NCI-H526 treated with DMSO at 0.1 percent for 48 hours (cell line): ENCODE results near the gene LAMB1.
"Not testable (repeated sequence)": the region's sequence is repeated elsewhere in the genome, so short reads cannot be mapped to it uniquely, and the experiment has no call there.

Experiments
- DNase-seq: peaks from one replicate; lab custom pipeline; 2025; lab: John Stamatoyannopoulos, UW

Gene LAMB1

DNA sequence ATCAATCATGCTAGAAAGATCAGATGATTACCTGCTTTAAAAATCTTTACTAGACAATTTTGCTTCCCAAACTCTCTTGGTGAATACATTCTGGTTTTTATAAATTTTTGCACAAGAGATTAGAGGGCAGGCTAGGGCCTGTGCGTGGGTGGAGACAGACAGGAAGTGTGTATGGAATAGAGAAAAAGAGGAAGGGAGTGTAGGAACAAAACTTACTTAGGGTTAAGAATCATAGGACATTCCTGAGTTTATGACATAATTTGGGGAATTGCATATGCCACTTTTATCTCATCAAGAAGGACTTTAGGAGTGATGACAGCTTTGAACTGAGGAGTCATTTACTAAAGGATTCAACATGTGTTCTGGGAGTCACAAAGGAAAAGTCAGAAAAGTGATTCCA lies 31.3 kb downstream of the LAMB1 start:
- no peak for DNase-seq

DNA sequence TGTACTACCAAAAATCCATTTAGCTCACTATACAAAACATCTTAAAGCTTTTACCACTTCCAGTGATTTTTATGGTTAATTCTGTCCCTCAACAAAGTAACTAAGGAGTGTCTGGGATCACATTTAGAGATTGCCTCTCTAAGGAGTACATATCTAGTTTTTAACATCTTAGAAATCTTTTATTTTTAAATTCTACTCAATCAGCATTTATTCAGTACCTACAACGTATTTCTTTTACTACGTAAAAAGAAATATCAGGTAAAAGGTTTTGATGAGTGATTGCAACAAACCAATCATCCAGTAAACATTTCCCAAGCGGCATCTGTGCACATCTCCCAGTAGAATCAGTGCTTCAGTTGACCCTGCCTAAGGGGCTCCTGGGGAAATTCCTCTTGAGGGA lies 31.9 kb downstream of the LAMB1 start:
- DNase-seq = no peak

DNA sequence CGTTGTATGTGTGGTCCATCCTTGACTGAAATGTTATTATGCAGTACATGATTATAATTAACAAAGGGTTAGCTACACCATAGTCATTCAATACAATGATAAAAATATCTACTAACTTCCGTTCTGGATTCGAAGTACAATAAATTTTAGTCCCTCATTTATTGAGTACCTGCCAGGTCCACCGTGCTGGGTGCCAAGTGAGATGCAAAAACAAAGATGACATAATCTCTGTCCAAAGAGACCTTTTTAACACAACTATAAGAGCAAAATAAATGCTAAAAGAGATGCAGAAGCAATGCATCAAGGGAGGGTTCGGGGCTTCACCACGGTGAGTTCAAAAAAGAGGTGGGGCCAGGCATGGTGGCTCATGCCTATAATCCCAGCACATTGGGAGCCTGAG lies 33.1 kb downstream of the LAMB1 start:
- no peak for DNase-seq

DNA sequence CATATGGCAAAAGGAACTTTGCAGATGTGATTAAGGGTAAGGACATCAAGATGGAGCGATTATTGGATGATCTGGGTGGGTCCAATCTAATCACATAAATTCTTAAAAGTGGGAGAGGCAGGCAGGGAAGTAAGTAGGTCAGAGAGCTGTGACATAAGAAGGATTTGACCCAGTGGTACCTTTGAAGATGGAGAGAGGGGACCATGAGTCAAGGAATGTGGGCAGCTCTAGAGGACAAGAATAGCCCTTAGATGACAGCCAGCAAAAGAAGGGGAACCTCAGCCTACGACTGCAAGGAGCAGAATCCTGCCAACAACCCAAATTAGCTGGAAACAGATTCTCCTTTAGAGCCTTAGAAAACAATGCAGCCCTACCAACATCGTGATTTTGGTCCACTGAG lies 34.5 kb downstream of the LAMB1 start:
- no peak for DNase-seq

DNA sequence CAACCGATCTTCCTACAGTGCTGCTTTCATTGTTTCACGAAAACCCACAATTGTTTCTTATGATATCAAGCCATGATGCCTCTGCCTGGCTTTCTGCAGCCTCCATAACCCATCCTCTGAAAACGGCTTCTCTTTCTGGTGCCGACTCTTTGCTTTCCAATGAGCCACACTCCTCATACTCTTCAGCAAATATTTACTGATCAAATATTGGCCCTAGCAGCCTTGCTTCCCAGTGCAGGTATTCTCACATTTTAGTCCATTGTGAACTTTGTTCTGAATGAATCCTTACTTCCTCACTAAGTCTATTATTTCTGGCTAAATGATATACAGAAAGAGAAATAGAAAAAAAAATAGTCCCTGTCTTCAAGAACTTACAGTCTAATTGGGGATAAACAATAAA lies 35.5 kb downstream of the LAMB1 start:
- no peak for DNase-seq

DNA sequence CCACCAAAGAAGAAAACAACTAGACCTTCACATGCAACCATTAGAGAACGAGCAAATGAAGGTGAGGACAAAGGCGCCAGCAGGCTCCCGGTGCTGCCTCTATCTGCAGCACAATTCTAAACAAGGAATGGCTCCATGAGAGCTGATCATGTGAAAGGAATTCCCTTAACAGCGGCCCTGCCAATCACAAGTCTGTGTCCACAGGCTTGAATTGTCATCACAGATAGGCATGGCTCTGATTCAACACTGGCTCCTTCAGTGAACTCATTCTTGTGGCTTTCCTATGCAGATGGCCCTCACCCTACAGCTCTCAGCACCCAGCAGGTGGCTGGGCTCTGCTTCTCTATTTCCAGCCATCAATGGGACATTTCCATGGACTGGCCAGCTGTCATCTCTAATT lies 36.2 kb downstream of the LAMB1 start:
- no peak for DNase-seq

DNA sequence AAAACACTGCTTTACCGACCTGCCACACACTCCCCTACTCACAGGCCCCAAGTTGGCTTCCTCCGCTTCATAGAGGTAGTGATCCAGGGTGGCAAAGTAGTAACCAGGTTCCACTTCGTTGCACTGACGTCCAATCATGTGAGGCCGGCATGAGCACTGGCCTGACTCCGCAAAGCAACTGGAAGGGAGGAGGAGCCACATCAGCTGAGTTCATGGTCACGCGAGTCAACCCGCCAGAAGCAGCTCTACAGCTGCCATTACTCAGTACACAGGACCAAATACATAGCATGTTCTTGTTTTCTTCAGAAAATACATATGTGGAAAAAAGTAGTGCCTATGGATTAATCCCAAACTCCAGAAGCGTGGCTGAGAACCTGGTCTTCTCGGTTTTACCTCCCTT lies 38.5 kb downstream of the LAMB1 start:
- DNase-seq = no peak

DNA sequence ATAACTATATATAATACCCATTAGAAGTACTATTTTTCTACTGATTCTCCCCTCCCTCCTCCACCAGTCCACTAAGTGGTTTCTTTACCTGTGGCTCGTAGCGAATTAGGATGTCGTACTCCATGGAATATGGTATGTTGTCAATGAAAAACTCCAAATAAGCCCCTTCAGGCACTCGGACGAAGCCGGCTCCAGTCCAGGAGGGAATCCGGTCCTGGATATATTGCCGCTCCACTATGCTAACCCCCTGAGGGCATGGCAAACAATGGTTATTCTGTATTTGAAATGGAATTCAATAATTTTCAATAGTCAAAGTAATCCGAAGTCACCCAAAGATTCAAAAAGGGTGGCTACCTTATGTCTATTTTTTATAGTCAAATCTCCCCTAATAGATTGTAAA lies 40.1 kb downstream of the LAMB1 start:
- DNase-seq = no peak

DNA sequence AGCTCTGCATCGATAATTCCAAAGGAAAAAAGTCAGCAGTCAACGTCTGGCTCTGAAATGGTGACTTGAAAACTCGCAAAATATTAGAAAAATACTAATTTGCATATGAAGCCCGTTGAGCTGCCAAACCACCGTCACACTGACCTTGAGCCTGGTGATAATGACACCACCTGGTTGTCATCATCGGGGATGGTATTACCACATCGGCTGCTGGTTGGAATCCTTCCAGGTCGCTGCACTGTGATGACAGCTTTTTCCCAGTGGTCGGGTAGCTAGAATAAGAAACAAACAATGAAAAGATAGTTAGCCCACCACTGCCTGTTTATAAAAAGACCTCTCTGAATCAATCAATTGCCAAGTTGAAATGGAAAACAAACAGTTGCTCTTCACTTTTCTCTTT lies 41.6 kb downstream of the LAMB1 start:
- DNase-seq = no peak

DNA sequence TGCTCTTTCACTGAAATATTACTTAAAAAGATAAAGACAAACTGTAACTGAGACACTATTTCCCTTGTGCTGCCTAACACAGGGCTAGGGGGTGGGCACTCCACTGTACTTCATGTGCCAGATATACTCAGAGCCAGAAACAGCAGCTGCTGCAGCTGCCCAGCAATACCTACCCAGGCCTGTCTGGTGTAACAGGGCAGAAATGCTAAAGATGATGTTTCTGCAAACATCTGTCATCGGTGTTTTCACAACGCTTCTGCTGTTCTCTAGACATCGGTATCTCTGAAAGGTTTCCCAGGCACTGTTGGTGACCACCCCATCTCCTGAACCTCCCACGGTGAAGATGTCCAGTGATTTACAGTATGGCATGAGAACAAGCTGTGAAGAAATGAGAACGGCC lies 42.7 kb downstream of the LAMB1 start:
- no peak for DNase-seq

DNA sequence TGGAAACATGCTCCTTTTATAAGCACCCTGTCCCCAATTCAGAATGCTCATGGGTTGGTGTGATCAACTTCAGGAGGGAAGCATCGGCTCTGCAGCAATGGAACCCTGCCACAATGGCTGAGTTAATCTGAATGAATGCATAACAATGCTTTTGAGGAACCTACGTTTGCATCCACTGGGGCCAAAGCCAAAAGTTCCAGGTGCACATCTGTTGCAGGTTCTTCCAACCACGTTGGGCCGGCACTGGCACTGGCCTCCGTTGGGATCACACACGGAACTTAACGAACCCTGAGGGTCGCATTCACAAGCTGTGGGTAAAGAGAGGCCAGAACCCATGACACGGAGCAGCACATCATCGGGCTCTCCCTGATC lies 43.4 kb downstream of the LAMB1 start:
- DNase-seq = no peak

DNA sequence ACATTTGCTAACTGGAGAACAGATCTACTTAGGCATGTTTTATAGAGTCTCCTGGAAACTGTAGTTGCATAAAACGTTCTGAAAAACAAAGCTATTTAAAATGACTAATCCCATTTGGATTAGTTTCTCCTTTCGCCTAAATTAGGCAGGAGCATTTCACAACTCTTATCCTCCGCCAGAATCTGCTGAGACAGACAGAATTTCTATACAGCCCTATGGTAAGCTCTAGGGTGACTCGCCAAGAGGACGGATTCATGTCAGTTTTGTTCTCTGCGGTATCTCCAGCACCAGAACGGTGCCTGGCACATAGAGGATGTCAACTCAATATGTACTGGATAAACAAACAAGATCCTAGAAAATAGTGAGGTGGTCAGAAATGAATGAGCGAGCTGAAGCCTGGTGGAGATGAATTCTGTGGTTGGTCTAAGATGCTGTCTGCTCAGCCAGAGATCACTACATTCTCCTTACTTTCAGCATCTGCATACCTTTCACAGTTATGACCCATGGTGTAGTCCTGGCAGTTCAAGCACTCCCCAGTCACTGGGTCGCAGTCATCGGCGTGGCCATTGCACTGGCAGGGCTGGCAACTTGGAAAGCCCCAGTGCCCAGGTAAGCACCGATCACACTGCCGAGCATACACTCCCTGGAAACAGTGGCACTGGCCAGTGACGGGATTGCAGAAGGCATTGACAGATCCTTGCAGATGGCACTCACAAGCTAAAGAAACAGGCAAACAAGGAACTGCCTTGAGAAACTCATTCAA lies 44.0 kb downstream of the LAMB1 start:
- no peak for DNase-seq

DNA sequence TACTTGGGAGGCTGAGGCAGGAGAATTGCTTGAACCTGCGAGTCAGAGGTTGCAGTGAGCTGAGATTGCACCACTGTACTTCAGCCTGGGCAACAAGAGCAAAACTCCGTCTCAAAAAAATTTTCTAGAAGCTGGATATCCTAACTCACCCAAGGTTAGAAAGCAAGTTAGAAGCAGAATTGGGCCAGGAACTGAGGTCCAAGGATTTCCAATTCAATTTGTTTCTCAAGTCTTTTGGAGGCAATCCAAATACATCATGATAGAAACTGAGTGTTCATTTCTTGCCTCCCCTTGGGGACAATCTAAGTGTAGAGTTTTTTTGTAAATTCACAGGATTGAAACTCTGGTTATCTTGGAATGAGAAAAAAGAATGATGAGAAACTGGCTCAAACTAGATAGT lies 45.5 kb downstream of the LAMB1 start:
- no peak for DNase-seq

DNA sequence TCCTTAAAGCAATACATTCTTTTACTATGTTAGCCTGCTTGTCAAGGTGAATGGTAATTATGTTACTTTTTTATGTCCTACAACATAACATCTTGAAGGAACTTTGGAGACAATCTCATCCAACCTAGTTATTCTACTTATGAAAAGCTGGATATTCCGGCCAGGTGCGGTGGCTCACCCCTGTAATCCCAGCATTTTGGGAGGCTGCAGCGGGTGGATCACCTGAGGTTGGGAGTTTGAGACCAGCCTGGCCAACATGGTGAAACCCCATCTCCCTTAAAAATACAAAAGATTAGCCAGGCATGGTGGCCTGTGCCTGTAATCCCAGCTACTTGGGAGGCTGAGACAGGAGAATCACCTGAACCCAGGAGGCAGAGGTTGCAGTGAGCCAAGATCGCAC lies 46.0 kb downstream of the LAMB1 start:
- DNase-seq = not testable (repeated sequence)

DNA sequence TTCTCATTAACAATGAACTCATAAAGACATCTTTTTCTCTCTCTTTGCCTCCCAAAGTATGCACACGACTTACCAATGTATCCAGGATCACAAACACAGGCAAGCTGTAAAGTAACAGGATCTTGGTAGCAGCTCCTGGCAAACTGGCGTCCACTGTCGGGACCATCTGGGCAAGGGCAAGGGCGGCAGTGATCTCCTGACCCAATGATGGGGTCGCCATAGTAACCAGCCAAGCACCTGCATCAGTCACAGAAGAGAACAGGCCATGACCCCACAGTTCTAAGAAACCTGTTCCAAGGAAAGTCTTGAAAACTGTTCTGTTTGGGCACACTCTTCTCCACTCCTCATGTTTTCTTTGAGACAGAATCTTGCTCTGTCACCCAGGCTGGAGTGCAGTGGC lies 47.6 kb downstream of the LAMB1 start:
- DNase-seq = no peak

DNA sequence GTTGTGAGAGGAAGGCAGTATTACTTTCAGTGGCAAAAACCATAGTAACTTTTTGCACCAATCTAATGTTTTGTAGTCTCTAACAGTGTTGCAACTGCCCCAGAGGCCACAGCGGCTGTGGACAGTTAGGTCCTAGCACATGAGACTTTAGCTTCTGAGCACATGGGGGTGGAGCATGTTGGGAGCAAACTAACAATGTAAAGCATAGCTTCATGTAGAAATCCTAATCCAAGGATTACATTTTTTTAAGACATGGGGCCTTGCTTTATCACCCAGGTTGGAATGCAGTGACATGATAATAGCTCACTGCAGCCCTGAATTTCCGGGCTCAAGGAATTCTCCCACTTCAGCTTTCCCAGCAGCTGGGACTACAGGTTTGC lies 49.0 kb downstream of the LAMB1 start:
- DNase-seq = no peak

DNA sequence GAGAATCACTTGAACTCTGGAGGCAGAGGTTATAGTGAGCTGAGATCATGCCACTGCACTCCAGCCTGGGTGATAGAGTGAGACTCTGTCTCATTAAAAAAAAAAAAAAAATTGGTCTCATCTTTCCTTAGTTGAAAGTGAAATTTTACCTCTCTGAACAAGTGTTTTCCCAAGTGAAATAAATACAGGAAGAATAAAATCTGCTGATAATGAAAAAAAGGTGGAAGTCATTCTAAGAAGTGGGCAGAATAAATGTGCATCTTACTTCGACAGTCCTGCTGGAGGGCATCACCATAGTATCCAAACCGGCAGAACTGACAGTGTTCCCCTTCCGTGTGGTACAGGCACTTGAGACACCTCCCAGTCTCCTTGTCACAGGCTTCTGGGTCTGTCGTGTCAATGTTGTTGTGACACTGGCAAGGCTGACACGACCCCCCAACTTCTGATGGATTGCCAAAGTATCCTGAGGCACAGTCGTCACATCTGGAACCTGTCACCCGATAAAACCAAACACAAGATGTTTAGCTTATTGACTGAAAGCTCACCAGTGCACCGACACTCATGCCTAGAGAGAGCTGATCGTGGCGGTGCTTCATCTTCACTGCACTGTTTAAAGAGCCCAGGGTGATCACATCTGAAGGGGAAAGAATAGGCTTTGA lies 49.6 kb downstream of the LAMB1 start:
- no peak for DNase-seq

DNA sequence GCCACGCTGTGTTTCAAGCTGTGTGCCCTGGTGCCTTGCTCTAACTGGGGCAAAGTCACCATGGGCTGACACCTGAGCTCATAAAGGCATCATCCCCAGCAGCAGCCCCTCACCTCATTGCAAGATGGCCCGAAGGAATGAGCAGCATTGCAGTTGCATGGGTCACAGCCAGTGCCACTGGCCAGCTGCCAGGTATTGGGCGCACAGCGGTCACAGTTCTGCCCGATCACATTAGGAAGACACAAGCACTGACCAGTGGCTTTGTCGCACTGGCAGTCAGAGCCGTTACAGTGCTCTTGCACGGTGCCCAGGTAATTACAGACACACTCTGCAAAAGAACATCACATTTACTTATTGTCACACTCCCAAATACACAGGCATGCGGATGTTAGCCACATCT lies 51.1 kb downstream of the LAMB1 start:
- DNase-seq = no peak

DNA sequence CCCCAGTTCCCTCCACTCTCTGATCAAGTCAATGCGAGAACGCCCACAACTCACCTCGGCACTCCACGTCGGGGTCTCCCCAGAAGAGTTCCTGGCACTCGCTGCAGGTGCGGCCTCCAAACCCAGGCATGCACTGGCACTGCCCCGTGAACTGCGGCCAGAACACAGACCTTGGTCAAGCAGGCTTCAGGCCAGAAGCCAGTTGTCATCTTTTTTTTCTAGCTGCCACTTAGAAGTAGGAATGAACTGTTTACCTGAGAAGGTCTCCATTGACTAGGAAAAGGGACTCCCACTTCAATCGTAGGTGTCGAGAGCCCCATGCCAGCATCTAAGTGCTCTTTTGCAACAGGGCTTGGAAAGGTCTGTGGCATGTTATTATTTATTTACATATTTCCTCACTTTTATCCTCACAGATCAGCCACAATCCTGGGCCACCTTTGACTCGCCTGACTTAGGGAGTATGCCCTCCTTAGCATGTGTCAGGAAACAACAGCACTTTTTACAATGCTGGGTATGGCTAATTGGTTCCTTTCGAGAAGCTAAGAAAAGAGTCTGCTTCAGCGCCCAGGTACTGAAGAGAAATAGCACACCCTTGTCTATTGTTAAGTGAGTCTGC lies 51.7 kb downstream of the LAMB1 start:
- DNase-seq = no peak

DNA sequence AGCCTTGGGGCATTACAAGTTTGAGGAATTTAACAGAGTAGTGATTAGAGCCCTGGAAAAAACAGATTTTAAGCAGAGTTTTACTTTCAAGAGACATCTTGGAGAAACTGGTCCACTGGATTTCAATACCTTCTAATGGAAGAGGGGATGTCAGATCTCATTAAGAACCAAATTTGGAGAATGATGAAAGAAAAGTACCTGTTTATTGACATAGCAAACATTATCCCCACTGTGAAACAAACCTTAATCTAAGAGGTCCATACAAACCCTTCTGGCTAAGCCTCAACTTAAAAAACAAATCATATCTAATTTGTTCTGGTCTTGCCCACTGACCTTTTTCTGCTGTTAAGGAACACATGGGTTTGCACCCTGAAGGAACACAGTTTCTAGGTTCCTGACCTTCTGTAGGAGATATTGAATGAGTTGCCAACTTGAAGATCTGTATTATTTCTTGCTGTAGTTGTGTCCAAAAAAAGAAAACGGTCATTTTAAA lies 53.5 kb downstream of the LAMB1 start:
- no peak for DNase-seq

DNA sequence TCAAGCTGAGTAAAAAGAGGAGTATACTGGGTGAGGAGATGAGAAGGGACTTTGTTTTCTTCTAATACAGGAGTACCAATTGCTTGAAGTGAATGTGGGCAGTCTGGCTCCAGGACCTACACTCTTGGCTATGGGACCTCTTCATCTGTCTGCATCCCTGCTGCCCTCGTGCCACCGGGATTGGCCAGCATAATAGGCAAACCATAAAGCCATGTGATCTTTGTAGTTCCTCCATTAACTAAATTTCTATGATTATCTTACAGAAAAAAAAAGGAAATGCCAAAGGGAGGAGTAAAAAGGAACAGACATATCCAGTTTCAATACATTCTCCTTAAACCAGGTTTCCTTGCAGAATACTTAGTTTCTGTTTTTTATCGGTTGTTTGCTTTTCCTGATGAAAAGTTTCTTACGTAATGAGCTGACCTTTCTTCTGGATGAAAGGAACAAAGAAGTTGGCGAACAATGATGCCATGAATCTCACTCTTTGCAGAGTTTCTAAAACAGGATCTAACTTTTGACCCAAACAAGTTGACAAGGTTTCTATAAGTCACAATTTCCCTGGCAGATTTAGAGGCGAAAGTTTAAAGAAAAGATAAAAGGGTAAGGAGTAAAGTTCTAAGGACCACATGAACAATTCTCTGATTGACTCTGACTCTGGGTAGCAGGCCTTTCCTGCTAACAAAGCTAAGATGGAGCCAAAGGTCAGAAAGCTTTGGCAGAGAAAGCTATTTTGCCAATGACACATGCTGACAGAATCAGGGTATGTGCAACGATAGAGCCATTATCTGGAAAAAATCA lies 54.1 kb downstream of the LAMB1 start:
- no peak for DNase-seq

DNA sequence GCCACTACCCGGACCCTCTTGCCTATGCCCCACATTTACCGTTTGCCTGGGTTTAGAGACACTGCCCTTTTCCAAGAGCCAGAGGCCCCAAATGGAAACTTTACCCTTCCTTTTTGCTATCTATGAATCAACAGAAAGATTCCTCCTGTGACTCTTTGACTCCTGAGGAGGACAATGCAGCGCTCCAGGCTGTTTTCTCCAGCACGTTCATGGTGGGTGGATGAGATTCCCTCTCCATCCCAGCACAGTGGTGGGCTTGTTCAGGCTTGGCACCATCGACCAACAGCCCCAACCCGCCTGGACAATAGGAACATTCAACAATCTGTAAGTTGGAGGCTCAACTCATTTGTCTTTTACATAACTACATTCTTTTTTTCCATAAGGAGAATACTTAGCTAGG lies 56.1 kb downstream of the LAMB1 start:
- no peak for DNase-seq

DNA sequence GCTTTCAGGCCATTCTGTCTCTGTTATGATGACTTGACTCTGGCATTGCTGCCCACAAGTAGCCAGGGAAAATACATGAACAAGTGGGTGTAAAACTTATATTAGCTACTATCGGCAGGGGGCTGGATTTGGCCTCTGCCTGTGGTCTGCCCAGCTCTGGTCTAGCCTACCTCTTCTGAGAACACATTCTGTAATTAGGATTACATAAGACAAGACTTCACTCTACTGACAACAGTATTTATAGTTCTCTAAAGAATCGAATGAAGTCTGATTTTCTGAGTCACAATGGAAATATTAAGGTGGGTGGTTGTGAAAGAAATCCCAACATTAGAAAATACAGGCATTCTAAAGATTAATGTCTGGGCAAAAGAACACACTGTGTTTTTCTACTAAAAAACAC lies 56.5 kb downstream of the LAMB1 start:
- DNase-seq = no peak
